GM21515 (cell line): ENCODE data around the gene CRACDL.
A peak's percentile ranks its signal among the peaks of the same experiment; 100 is the strongest.
"Not testable (repeated sequence)": the region's sequence is repeated elsewhere in the genome, so short reads cannot be mapped to it uniquely, and the experiment has no call there.

Experiments
- ATAC-seq: cut with Tn5 transposase; IDR thresholded peaks from one replicate; pipeline ENCODE4 v1.9.1; 2021; ENCODE audit not compliant: unreplicated experiment

The CRACDL gene

GRCh38 chr2:98759338-98759737 lies 176.7 kb downstream of the CRACDL start:
- ATAC-seq: no peak

GRCh38 chr2:98757904-98758421 lies 178.1 kb downstream of the CRACDL start:
- peak; percentile 82 for ATAC-seq

- ATAC-seq: no peak
Measured at GRCh38 chr2:98753801-98754200, 182.2 kb downstream of the CRACDL start.

GRCh38 chr2:98752711-98753110 lies 183.3 kb downstream of the CRACDL start:
- not testable (repeated sequence) for ATAC-seq

GRCh38 chr2:98751748-98752147 lies 184.3 kb downstream of the CRACDL start:
- ATAC-seq: no peak

GRCh38 chr2:98750593-98751282 lies 185.3 kb downstream of the CRACDL start:
- no peak for ATAC-seq

- ATAC-seq: peak; percentile 45
Measured at GRCh38 chr2:98749066-98749450, 187.0 kb downstream of the CRACDL start.

- peak; percentile 71 for ATAC-seq
Measured at GRCh38 chr2:98748292-98749065, 187.5 kb downstream of the CRACDL start.

- no peak for ATAC-seq
Measured at GRCh38 chr2:98747888-98748287, 188.1 kb downstream of the CRACDL start.

GRCh38 chr2:98746426-98746825 lies 189.6 kb downstream of the CRACDL start:
- ATAC-seq: no peak

- ATAC-seq: no peak
Measured at GRCh38 chr2:98744595-98744994, 191.4 kb downstream of the CRACDL start.
